CD4-positive, alpha-beta T cell treated with Interleukin-2 at 100 ng/mL for 4 hours (primary cell): ENCODE results near the gene CNFN.

ENCODE experiments used
- DNase-seq: peaks from one replicate; pipeline ENCODE4 v3.0.0-alpha.2; 2020; ENCODE audit warnings: low spot score

Gene CNFN

GRCh38 chr19:42389899-42390298 lies at the start of gene CNFN:
Gene CNFN, minus strand, starts transcription at chr19:42390297. Its CDS starts 1,260 bp downstream, at chr19:42389037.
- DNase-seq = no peak

GRCh38 chr19:42436006-42436405 lies 45.9 kb upstream of the CNFN start:
- no peak for DNase-seq

- DNase-seq = no peak
Measured at GRCh38 chr19:42435316-42435715, 45.2 kb upstream of the CNFN start.

- DNase-seq = peak; percentile 71
Measured at GRCh38 chr19:42433503-42434260, 43.6 kb upstream of the CNFN start.

GRCh38 chr19:42431486-42431885 lies 41.4 kb upstream of the CNFN start:
- no peak for DNase-seq

GRCh38 chr19:42428676-42429075 lies 38.6 kb upstream of the CNFN start:
- no peak for DNase-seq

GRCh38 chr19:42427313-42427712 lies 37.2 kb upstream of the CNFN start, which contains the start of gene LIPE:
Gene LIPE, minus strand, starts transcription at chr19:42427388. Its CDS starts 239 bp downstream, at chr19:42427149.
- DNase-seq = no peak

GRCh38 chr19:42426643-42427042 lies 36.5 kb upstream of the CNFN start:
- DNase-seq = no peak

GRCh38 chr19:42424712-42425131 lies 34.6 kb upstream of the CNFN start:
- no peak for DNase-seq

GRCh38 chr19:42424345-42424707 lies 34.2 kb upstream of the CNFN start:
- DNase-seq = no peak

- DNase-seq = peak; percentile 95
Measured at GRCh38 chr19:42423462-42424344, 33.6 kb upstream of the CNFN start.

- peak; percentile 56 for DNase-seq
Measured at GRCh38 chr19:42422901-42423461, 32.9 kb upstream of the CNFN start.

- no peak for DNase-seq
Measured at GRCh38 chr19:42422092-42422900, 32.2 kb upstream of the CNFN start.

GRCh38 chr19:42421591-42422031 lies 31.5 kb upstream of the CNFN start:
- no peak for DNase-seq

GRCh38 chr19:42421101-42421500 lies 31.0 kb upstream of the CNFN start:
- DNase-seq = no peak

GRCh38 chr19:42420055-42420544 lies 30.0 kb upstream of the CNFN start:
- DNase-seq = peak; percentile 85

GRCh38 chr19:42419309-42419708 lies 29.2 kb upstream of the CNFN start:
- no peak for DNase-seq

GRCh38 chr19:42412661-42413076 lies 22.6 kb upstream of the CNFN start:
- DNase-seq = no peak

- DNase-seq = no peak
Measured at GRCh38 chr19:42412227-42412626, 22.1 kb upstream of the CNFN start.

- DNase-seq = no peak
Measured at GRCh38 chr19:42411581-42412178, 21.6 kb upstream of the CNFN start.

GRCh38 chr19:42410371-42410770 lies 20.3 kb upstream of the CNFN start:
- DNase-seq = no peak
